BE2C (cell line): Measurements from ENCODE around the gene HSF5.

Experiments
- DNase-seq: peaks from one replicate; pipeline ENCODE4 v3.0.0-alpha.2; 2020
- H3K27me3 ChIP-seq: fragments of 250-450 bp; sonication (Bioruptor Pico); 2 replicates; pipeline ENCODE4 v1.5.1; 2020; ENCODE audit warnings: mild to moderate bottlenecking
- H3K36me3 ChIP-seq: fragments of 250-450 bp; sonication (Bioruptor Pico); 2 replicates; pipeline ENCODE4 v1.5.1; 2020; ENCODE audit warnings: mild to moderate bottlenecking
- H3K4me1 ChIP-seq: fragments of 250-450 bp; sonication (Bioruptor Pico); 2 replicates; pipeline ENCODE4 v1.5.1; 2020
- H3K4me3 ChIP-seq: 2 replicates; pipeline ENCODE4 v1.5.1; 2011; ENCODE audit warnings: low read depth, low read length
- H3K9me3 ChIP-seq: fragments of 250-450 bp; sonication (Bioruptor Pico); 2 replicates; pipeline ENCODE4 v1.5.1; 2020
- CTCF ChIP-seq: IDR thresholded peaks from 2 replicates; pipeline ENCODE4 v1.5.1; 2012; ENCODE audit warnings: mild to moderate bottlenecking, low read depth, low read length

The HSF5 gene

GRCh38 chr17:58480090-58480489, 8.1 kb downstream of the HSF5 start:
- Histone ChIP-seq H3K4me3 (no peak overlapping the region), H3K4me1 (no peaks in the 10 kb centered on the region), H3K9me3 (no peaks in the 10 kb centered on the region), H3K36me3 (no peaks in the 10 kb centered on the region), H3K27me3 (peaks cover 31% of the 10 kb centered on the region)
- no peak for TF ChIP-seq CTCF
- no peak for DNase-seq

GRCh38 chr17:58476812-58477211, 11.4 kb downstream of the HSF5 start:
- H3K9me3 ChIP-seq, result no peaks in the 10 kb centered on the region
- H3K36me3 ChIP-seq, result no peaks in the 10 kb centered on the region
- no peaks in the 10 kb centered on the region for H3K4me1 ChIP-seq
- no peak for DNase-seq
- H3K4me3 ChIP-seq, result no peak overlapping the region
- peaks cover 25% of the 10 kb centered on the region for H3K27me3 ChIP-seq
- no peak for TF ChIP-seq CTCF

- Histone ChIP-seq H3K9me3 (no peaks in the 10 kb centered on the region), H3K36me3 (no peaks in the 10 kb centered on the region), H3K4me3 (no peak overlapping the region), H3K27me3 (peaks cover 22% of the 10 kb centered on the region), H3K4me1 (no peaks in the 10 kb centered on the region)
- no peak for TF ChIP-seq CTCF
- no peak for DNase-seq
Measured at GRCh38 chr17:58475985-58476384, 12.2 kb downstream of the HSF5 start.

DNA sequence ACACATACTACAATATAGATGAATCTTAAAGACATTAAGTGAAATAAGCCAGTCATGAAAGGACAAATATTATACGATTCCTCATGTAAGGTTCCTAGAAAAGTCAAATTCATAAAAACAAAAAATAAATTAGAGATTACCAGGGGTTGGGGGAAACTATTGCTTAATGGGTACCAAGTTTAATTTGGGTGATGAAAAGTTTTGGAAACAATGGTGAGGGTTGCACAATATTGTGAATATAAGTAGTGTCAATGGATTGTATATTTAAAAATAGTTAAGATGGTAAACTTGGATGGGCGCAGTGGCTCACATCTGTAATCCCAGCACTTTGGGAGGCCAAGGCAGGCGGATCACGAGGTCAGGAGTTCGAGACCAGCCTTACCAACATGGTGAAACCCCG, 17.9 kb downstream of the HSF5 start:
- peaks cover 43% of the 10 kb centered on the region for H3K27me3 ChIP-seq
- no peak for DNase-seq
- H3K36me3 ChIP-seq, result no peaks in the 10 kb centered on the region
- H3K9me3 ChIP-seq, result no peaks in the 10 kb centered on the region
- no peak for TF ChIP-seq CTCF
- no peaks in the 10 kb centered on the region for H3K4me1 ChIP-seq
- no peak overlapping the region for H3K4me3 ChIP-seq

GRCh38 chr17:58468944-58469343, 19.3 kb downstream of the HSF5 start:
- H3K4me3 ChIP-seq, result no peak overlapping the region
- no peak for TF ChIP-seq CTCF
- no peaks in the 10 kb centered on the region for H3K9me3 ChIP-seq
- H3K4me1 ChIP-seq, result no peaks in the 10 kb centered on the region
- no peak for DNase-seq
- H3K36me3 ChIP-seq, result no peaks in the 10 kb centered on the region
- H3K27me3 ChIP-seq, result peaks cover 40% of the 10 kb centered on the region

DNA sequence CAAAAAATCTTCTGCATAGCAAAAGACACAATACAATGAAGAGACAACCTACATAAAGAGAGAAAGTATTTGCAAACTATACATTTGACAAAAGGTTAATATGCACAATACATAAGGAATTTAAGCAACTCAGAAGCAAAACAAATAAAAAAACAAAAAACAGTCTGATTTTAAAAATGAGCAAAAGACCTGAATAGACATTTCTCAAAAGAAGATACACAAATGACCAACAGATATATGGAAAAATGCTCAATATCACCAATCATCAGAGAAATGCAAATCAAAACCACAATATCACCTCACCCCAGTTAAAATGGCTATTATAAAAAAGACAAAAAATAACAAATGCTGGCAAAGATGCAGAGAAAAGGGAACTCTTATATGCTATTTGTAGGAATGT, 32.7 kb downstream of the HSF5 start:
- peaks cover 23% of the 10 kb centered on the region for H3K27me3 ChIP-seq

More for the DNA sequence above, 32.7 kb downstream of the HSF5 start:
- Histone ChIP-seq H3K4me1 (no peaks in the 10 kb centered on the region), H3K36me3 (no peaks in the 10 kb centered on the region), H3K4me3 (no peak overlapping the region), H3K9me3 (no peaks in the 10 kb centered on the region)
- no peak for TF ChIP-seq CTCF
- DNase-seq, result no peak
